GM18870 (cell line): Measurements from ENCODE around the gene EHBP1.

Experiments
- ATAC-seq: cut with Tn5 transposase; IDR thresholded peaks from one replicate; pipeline ENCODE4 v1.9.1; 2021; ENCODE audit warnings: moderate library complexity; ENCODE audit not compliant: unreplicated experiment

EHBP1 gene

DNA sequence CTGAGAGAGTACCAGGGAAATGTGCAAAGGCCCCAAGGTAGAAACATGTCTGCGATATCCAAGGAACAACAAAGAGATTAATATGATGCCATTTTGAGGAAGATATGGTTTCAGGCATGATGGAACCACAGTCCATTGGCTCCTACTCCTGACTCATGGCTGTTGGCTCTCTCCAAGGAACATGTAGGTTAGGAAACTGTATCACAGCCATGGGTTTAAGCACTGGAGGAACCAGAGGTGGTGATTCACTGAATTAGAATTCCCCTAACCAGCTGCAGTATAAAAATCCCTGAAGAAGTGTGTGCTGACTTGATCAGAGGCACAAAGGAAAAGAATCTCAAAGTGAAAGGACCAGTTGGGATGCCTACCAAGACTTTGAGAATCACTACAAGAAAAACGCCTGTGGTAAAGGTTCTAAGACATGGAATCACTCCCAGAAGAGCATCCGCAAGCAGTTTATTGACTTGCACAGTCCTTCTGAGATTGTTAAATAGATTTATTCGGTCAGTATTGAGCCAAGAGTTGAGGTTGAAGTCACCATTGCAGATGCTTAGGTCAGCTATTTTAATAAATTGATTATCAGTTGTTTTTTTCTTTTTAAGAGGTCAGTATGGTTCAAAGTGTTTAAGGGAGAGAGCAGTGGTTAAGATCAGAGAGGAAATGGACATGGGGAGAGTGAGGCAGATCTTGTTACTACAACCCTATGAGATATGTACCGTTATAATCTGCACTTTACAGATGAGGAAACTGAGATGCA is 234.4 kb downstream of the EHBP1 start:
- no peak for ATAC-seq

DNA sequence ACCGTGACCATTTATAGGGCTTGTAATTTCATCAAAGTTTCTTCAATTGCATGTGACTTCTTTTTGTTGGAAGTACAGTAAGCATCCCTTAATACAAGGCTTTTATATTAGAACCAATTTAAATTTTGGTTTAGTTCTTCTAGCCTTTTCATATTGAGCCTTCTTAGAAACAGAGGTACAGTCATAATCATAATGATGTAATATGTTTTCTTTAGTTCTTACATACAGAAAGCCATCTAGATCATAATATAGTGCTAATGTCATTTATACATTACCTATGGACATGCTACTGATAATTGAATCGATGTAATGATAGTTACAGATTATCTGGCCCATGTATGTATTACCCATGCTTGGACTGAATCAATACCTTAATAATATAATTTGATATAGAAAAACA is 235.2 kb downstream of the EHBP1 start:
- no peak for ATAC-seq

DNA sequence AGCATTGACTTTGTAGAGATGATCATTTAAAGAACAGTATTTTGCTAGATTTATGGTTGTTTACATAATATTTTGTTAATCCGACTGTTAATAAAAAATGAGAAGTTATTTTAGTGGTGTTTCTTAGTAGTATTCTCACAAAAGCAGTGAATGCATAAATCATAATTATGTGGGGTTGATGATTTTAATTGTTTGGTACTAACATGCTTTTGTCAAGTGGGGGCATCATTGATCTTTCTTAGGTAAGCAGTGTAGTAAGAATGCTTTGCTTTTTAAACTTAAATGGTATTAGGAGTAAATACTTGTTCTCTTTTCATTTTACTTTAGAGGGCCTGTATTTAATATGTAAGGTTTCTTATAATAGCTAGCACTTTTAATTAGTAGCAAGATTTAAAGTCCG is 235.9 kb downstream of the EHBP1 start:
- ATAC-seq: no peak

DNA sequence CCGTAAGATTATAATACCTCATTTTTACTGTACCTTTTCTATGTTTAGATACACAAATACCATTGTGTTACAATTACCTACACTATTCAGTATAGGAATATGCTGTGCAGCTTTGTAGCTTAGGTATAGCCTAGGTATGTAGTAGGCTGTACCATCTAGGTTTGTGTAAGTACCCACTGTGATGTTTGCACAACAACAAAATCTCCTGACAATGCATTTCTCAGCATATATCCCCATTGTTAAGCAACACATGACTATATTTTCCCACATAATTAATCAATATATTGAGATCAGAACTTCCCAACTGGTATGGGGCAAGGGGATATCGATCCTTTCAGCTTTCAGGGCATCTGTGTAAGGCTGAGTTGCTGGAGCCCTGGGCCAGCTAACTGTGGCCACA is 238.8 kb downstream of the EHBP1 start:
- no peak for ATAC-seq

DNA sequence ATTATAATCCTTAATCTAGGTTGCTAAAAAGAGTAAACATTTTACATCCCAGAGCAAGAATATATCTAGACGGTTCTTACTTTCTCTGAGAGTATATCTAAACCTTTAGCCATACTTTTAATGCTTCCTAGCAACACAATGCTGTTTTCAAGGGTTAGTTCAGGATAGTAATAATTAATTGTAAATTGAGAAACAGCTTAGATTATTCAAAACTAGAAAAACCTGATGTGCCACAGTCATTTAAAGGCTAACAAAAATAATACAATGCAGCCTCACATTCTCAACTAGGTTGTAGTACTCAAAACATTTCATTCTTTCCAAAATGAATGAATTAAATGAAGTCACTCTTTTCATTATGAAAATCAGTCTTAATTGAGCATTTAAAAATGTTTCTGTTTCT is 241.9 kb downstream of the EHBP1 start:
- ATAC-seq: no peak

DNA sequence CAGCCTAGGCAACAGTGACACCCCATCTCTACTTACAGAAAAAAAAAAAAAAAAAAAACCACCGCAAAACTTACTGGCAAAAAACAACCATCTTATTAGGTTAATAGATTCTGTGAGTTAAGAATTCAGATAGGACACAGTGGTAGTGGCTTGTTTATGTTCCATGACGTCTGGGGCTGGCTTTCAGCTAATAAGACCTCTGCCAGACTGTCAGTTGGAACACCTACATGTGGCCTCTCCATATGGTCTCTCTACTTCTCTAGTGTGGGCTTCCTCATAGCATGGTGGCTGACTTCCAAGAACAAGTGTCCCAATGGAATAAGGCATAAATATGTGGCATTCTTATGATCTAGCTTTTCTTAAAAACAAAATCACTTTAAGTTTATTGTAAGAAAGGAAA is 251.1 kb downstream of the EHBP1 start:
- ATAC-seq: no peak

DNA sequence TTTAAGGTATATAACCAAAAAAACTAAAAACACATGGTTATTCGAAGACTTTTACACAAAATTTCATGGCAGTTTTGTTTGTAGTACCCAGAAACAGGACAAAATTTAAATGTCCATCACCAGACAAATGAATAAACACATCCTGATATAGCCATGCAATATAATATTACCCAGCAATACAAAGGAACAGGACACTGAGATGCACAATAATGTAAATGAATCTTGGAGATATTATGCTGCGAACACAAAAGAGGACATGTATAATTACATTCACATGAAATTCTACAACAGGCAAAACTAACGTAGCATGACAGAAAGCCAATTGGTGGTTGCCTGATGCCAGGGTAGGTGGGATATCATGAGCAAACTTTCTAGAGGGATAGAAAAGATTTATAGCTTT is 252.7 kb downstream of the EHBP1 start:
- no peak for ATAC-seq

DNA sequence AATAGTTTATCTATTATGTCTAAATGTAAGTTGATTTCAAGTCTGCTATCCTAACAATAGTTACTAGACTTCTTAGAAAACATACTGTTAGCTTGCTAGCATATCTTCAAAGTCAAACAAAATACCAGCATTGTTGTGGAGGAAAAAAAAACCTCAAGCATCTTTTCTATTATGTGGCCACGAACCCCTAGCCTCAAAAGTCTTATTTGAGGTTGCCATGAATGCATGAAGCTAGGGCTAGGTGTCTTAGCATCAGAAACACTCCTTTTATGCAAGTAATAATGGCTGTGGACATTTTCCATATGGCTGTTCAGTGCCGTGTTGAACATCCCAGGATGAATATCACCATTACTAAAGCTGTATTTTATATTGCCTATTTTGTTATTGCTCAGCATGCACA is 258.5 kb downstream of the EHBP1 start:
- ATAC-seq: no peak

DNA sequence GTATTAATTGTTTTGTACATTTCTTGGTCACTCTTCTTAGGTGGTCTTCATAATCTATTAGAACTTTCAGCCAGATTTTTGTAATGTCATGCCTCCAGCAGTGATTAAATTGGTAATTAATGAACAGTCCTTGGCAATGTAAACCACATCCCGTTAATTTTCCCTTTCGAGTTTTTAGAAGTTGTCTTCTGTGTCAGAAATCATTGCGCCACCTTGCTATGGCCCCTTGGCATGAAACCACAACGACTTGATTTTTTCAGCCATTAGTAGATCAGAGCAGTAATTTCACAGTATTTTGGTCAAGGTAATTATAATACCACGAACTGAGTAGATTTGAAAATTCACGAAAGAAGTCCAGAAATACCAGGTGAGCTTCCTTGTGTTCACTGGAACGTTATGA is 259.2 kb downstream of the EHBP1 start:
- ATAC-seq: no peak

DNA sequence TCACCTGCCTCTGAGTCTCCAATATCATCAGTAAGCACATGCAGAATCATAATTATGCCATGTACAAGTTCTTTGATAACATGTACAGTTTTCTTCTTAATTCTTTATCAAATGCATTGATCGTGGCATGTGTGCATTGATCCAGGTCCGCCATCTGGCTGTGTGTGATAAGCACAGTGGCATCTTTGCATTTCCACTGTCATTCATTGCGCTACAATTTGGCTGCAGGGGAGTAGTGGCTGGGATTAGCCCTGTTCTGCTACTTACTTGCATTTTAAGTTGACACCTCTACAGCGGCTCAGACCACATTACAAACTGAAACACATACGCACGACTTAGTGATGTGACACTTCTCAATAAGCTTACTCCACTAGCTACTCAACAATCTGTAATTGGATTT is 261.5 kb downstream of the EHBP1 start:
- no peak for ATAC-seq

DNA sequence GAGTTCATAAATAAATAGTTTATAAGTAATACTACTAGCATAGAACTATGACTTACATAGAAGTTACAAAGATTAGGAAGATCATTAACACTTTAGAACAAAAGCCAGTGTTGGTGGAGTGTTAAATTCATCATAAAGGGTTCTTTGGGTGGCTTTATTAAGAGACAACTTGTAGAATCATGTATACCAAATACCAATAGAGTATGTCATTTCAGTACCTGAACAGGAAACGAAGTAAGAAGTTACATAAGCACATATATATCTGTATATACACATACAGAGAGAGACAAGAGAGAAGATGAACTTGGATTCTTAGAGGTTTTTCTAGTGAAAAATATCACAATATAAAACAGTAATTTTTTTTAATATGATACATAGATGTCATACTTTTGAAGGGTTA is 262.7 kb downstream of the EHBP1 start:
- no peak for ATAC-seq

DNA sequence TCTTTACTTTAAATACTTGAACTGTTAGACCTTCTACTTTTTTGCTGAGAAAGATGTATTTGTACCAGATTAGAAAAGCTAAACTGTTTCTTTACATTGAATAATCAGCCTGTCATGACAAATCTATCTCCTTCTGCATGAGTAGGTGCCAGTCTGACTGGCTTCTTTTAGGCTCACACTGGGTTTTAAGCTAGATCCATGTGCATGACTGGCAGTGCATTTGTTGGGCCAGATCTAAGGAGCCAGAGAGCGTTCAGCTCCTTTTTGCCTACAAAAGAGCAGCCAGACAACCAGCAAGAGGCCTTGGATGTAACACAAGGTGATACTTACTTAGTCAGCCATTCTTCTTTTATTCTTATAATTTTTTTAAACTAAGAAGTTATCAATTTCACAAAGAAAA is 263.2 kb downstream of the EHBP1 start:
- no peak for ATAC-seq

DNA sequence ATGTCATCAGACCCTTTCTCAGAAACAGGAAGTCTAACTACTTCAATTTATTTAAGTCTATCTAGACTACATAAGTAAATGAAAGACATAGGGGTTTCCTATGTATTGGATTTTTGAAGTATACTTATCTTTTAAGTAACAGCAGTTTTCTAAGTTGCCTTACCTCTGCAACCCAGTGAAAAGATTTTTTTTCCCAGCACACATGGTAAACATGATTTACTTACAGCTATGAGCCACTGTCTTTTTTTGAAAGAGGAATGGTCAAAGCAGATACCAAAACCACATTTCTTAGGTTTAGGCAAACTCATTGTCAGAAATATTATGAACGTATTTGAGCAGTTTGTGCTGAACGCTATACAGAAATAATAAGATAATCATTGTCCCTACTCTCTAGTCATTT is 266.4 kb downstream of the EHBP1 start:
- ATAC-seq: no peak

DNA sequence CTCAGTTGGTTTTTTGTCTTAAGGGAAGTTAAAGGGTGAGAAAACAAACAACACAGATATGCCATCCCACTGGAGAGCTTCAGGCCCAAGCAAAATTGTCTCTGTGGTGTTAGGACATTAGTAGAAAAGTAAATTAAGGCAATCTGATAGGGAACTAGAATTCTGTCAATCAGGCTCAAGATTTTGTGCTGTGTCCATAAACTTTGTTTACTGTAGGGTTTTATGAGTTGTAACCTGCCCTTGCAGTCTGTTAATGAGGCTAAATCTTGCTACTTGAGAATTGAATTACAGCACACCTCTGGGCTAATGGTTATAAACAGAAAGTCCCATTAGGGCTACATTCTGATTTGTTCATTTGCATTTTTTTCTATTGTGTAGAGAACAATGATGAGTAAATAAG is 267.1 kb downstream of the EHBP1 start:
- no peak for ATAC-seq

DNA sequence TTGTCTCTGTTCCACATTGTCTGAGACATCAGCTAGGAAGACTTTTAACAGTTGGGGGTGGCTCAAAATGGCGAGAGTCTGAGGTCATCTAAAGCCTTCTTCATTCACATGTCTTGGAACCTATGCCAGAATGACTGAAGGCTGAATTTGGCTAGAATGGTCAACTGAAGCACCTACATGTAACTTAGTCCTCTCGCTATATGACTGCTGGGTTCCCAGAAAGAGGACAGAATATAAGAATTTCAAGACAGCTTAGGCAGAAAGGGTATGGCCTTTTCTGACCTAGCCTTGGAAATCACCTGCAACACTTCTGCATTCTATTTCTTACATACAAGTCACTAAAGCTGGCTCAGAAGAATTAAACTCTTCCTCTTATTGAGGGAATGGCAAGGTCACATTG is 269.5 kb downstream of the EHBP1 start:
- ATAC-seq: no peak

DNA sequence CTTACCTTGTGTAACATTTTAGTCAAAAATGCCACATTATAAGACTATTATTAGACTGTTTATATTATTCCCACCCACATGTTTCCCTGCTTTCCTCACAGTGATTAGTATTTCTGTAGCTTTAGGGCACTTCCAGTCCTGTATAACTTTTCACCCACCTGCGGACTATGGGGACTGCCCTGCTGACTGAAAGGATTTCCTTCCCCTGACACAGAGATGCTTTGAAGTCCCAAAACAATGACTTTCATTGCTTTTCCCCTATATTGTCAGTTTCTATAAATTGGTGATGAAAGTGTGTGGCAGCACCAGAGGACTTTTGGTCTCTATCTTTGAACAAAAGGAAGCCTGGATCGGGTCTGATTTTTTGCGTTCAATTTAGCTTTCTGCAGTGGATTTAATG is 286.1 kb downstream of the EHBP1 start:
- no peak for ATAC-seq

DNA sequence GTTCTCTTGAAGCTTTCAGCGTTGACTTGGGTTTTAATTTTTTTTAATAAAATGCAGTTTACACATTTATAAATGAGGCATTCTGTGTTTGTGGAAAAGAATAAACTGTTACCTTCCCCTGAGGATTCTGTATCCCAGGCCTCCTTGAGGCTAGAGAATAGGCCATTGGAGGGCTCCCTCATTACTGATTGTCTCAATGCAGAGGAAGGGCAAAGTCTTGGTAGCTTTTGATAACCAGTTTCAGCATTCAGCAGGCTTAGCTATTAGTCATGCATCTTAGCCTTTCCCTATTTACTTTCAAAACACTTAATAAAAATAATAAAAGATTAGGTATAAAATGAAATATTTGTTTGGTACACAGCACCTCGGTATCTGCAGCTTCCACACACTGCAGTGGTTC is 287.0 kb downstream of the EHBP1 start:
- ATAC-seq: no peak

DNA sequence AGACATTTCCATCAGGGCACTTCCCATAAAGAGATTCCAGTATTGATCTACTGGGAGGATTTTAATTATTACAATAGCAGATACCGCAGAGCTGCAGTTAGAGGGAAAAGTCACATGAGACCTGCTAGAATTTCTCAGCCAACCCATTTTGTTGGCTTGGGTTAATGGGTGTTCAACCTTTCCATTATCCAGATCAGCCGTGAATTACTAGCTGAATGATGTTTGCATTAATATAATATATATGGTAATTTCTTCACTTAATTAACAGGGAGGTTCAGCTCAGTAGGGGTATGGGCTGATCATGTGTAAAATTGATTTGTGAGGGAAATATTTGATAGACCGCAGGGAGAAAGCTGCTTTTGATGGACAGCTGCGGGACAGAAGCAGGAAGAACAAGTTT is 288.7 kb downstream of the EHBP1 start:
- no peak for ATAC-seq

DNA sequence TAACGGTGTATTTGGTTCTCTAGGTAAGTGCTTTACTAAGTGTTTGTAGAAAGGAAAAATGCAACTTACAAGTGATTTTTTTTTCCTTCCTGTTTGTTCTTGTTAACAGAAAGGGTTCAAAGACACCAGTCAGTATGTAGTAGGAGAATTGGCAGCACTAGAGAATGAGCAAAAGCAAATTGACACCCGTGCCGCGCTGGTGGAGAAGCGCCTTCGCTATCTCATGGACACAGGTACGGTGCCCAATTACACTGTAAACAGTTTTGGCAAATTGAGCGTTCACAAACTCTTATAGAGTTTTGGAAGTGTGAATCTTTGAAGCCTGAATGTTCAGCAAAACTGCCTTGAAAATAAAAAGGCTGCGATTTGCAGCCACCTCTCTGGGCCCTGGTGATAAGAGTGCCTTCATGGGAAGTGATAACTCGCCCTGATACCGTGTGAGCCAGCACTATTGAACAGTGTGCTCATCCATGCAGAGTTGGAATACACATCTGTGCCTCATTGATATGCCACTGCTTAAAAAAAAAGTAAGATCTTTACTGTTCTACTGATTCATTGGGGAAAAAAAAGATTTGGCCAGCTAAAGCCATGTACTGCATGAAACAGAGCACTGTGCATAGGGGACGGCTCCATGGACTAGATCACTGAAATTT is 291.1 kb downstream of the EHBP1 start:
- ATAC-seq: no peak

DNA sequence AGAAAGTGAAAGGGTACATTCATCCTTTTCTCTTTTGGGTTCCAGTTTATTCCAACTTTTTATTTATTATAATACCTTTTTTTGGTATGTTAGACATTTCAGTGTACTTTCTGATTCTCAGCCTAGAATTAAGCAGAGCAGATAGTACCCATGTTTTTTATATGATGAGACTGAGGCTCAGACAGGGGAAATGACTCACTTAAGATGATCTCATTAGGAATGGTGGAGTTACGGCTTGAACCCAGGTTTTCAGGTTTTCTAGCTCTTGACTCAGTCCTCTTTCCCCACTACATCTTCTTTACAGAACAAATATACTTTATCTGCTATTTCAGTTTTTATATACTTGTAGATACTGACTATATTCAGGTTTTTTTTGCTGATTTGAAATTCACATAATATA is 293.4 kb downstream of the EHBP1 start:
- ATAC-seq: no peak

DNA sequence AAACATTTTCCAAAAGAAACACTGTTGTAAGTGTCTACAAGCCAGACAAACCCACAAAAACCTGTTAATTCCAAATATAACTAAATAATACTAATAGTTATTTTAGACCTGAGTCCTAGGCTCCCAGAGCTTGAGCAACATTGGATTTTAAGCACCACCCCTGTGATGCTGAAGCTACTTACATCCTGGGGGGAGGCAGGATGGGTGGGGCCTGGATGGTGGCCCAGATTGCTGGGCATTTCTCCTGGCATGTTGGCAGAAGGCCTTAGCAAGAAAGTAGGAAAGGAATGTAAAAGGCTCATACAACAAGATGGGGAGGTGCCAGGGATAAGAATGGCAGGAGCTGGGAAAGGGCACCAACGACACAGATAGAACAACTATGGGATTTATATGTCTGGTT is 294.4 kb downstream of the EHBP1 start:
- no peak for ATAC-seq

DNA sequence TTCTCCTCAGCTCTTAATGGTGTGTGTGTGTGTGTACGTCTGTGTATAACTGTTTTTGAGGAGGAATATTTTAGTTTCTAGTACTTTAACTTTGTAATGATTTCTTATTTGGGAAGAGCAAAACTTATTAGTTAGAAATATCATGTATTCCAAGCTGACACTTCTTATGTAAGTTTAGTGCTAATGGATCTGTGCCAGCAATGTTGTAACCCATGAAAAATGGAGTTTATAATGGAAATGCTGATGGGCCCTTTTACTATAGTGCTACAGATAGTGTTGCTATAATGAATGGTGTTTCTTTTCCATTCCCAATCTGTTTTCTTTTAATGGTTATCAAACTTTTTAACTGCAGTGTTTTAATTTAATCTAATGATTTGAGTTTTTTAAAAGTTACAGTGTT is 295.3 kb downstream of the EHBP1 start:
- ATAC-seq: no peak

DNA sequence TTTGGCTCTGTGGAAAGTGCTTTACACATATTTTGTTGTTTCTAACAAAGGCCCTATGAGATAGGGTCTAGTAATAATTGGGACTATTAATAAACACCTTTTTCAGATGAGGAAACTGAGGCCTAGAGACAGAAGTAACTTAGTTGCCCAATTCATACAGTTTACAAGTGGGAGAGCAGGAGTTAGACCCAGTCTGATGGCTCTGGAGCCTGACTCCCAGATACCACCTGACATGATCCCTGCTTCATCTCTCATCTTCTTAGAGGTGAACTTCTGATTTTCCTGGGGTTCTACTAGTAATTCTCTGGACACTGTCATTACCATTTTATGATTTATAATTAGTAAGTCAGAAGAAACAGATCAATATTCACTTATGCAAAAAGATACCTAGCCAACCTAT is 296.1 kb downstream of the EHBP1 start:
- ATAC-seq: no peak
